NCI-H2196 (cell line): ENCODE measurements around the gene DAPP1.
"Not testable (repeated sequence)": the region's sequence is repeated elsewhere in the genome, so short reads cannot be mapped to it uniquely, and the experiment has no call there.

Experiments
- DNase-seq: peaks from one replicate; lab custom pipeline; 2025; ENCODE audit not compliant: unreplicated experiment; lab: John Stamatoyannopoulos, UW

DAPP1 gene, protein sequence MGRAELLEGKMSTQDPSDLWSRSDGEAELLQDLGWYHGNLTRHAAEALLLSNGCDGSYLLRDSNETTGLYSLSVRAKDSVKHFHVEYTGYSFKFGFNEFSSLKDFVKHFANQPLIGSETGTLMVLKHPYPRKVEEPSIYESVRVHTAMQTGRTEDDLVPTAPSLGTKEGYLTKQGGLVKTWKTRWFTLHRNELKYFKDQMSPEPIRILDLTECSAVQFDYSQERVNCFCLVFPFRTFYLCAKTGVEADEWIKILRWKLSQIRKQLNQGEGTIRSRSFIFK

GRCh38 chr4:99816545-99817308, at the start of gene DAPP1:
DAPP1 (plus strand) TSS chr4:99816827; CDS start chr4:99816914, 87 bp downstream.
- DNase-seq, result no peak

- not testable (repeated sequence) for DNase-seq
Observed at GRCh38 chr4:99770842-99771241, 45.8 kb upstream of the DAPP1 start.

- no peak for DNase-seq
Observed at GRCh38 chr4:99783940-99784339, 32.7 kb upstream of the DAPP1 start.

- DNase-seq, result no peak
Observed at GRCh38 chr4:99784842-99785241, 31.8 kb upstream of the DAPP1 start.

GRCh38 chr4:99790796-99791617, 25.6 kb upstream of the DAPP1 start:
- peak; percentile 47 for DNase-seq

- DNase-seq, result no peak
Observed at GRCh38 chr4:99800332-99801004, 16.2 kb upstream of the DAPP1 start.

- DNase-seq, result no peak
Observed at GRCh38 chr4:99801005-99801699, 15.5 kb upstream of the DAPP1 start.

GRCh38 chr4:99803566-99804101, 13.0 kb upstream of the DAPP1 start:
- DNase-seq, result no peak

GRCh38 chr4:99806545-99806944, 10.1 kb upstream of the DAPP1 start:
- no peak for DNase-seq

DNA sequence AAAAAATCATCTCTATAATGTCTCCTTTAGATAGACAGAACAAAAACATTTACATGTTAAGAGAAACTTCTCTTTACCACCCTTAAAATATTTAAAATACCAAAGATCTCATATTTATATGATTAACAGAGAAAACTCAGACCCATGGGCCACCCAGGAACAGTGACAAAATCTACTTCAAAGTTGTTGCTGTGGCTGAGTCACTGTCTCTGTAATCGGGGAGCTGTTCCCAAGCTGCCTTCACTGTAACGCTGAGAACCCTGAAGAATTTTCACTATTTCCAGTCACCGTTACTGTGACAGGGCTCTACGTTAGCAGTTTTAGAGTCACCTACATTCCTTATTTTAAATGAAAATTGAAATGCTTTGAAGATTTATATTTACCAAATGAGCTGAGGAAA, 9.0 kb upstream of the DAPP1 start:
- DNase-seq, result no peak

DNA sequence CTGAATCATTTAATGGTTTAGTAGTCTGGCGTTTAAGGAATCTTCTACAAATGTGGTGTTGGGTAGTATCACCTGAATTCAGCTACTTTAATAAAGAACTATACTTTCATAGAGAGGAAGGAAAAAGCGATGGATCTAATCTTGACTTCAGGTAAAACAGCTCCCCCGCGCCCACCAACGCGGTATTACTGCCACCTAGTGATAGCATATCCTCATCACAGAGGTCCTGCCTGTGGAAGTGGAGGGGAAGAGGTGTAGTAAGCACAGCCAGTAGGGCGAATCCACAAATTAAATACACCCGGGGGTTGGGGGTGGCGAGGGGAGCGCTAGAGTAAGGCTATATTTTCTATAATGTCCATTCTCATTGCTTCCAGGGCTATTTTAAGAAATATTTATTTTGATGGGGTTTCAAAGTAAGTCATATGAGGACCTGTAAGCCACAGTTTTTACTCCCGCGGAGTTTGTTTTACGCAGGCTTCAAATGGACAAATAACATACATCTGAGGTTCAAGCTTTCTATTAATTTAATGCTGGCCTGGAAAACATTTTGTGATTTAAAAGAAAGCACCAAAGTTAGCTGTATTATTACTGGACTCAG, 8.3 kb upstream of the DAPP1 start:
- no peak for DNase-seq

GRCh38 chr4:99809326-99809725, 7.3 kb upstream of the DAPP1 start:
- DNase-seq, result no peak

GRCh38 chr4:99810536-99810935, 6.1 kb upstream of the DAPP1 start:
- DNase-seq, result no peak

DNA sequence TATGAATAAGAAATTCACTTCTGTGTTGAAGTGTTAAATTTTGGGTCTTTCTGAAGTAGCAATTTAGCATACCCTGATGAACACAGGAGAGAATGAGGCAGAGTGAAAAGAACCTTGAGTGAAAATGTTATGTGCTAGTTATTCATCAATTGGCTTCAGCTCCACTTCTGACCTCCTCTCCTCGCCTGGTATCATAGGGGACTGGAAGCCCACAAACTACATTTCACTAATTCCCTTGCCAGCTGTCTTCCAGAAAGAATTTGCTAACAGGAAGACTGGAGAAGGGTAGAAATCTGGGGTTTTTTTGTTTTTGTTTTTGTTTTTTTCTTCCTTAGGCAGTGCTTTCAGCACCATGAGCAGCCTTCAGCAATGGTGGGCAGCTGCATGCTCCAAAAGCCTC, 5.5 kb upstream of the DAPP1 start:
- DNase-seq, result no peak

GRCh38 chr4:99811850-99812249, 4.8 kb upstream of the DAPP1 start:
- no peak for DNase-seq

GRCh38 chr4:99815597-99816011, 1.0 kb upstream of the DAPP1 start:
- DNase-seq, result peak; percentile 53

- DNase-seq, result no peak
Observed at GRCh38 chr4:99817309-99817890, 773 bp downstream of the DAPP1 start.

DNA sequence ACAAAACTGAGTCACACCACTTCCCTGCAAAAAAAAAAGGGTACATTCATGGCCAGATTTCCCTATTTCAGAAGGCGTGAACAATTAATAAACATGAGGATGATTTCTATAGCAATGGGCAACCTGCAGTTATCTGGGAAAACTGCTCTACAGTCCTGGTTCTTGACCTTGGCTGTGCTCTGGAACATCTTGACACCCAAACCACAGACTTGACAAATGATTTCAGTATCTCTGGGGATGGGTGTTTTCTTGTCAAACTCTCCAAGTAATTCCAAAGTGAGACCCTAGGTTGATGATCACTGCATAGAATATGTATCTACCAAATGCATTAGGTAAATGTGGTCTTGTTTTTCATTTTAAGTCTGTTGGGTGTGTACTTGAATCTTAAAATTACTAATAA, 2.0 kb downstream of the DAPP1 start:
- DNase-seq, result no peak

DNA sequence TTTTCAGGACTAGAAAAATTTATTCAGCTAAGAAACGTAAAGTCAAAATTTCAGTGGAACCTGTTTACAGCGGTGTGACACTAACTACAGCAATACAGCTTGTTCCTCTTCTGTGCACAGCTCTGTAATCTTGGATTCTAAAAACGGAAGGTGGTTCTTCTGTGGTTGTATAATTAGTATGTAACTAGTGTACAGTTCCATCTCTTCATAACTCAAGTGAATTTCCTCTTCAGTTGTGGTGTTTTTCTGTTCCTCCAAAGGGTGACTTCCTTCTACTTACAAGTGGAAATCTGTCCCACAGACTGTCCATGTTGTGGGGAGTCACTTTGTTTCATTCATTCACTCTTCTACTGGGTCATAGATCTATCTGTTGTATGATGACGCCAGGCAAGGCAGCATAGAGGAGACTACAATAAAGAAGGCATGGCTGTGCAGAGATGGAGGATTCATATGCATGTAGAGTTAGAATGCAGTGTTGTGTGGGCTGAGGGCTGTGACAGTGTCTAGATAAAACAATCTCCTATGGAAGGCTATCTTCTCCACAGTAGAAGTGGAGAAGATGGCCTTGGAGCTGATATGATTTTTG, 5.4 kb downstream of the DAPP1 start:
- DNase-seq, result no peak
